Activated CD8-positive, alpha-beta memory T cell treated with anti-CD3 and anti-CD28 coated beads for 36 hours (primary cell): ENCODE data around the gene AMPD2. TPM values are rescaled to one million over a fixed set of nuclear protein-coding genes. Genes with fewer than 3 reads are reported as not detected.

Experiments used
- CTCF ChIA-PET: fragments of 350-600 bp; sonication (Branson Sonifier 250); formaldehyde crosslinking; loops from one replicate; lab custom pipeline; 2021; ENCODE audit warnings: antibody characterized with exemption; lab: Charles Lee
- POLR2A ChIA-PET: fragments of 350-600 bp; sonication (Branson Sonifier 250); formaldehyde crosslinking; loops from one replicate; lab custom pipeline; 2021; ENCODE audit warnings: antibody characterized with exemption; lab: Charles Lee
- total RNA-seq, 2 experiments: library from RNA; stranded (reverse); gene quantifications; one replicate each; pipeline ENCODE4 v1.2.3, GENCODE V29; 2021

AMPD2 gene
- total RNA-seq, 2 experiments from 2014 or later: 82.3 to 101 TPM

GRCh38 chr1:109613361-109614147, 6.1 kb upstream of the AMPD2 start:
- CTCF ChIA-PET: interaction anchor here (0.5 to 1.5 kb wide), 2 partner anchors 27 to 49 kb away, joined by 3 to 4 read pairs; no protein-coding TSS in a partner anchor
- POLR2A ChIA-PET: no interaction called here

- POLR2A ChIA-PET: no interaction called here
- CTCF ChIA-PET: interaction anchor here (1.6 to 1.7 kb wide), 2 partner anchors 12 to 25 kb away, joined by 4 to 5 read pairs; no protein-coding TSS in a partner anchor
These were observed 3.8 kb upstream of the AMPD2 start for GRCh38 chr1:109615879-109616278.

GRCh38 chr1:109616391-109616790, 3.2 kb upstream of the AMPD2 start:
- CTCF ChIA-PET: interaction anchor here (1.6 to 1.7 kb wide), 2 partner anchors 11 to 24 kb away, joined by 4 to 5 read pairs; no protein-coding TSS in a partner anchor

GRCh38 chr1:109617291-109617801, 2.3 kb upstream of the AMPD2 start:
- ChIA-PET CTCF (interaction anchor here (1.6 to 1.7 kb wide), 2 partner anchors 10 to 23 kb away, joined by 4 to 5 read pairs; no protein-coding TSS in a partner anchor), POLR2A (interaction anchor here (0.6 kb wide), 1 partner anchor 191 kb away, joined by 3 read pairs; the partner anchor contains the start of gene PSMA5)

More at GRCh38 chr1:109616391-109616790, 3.2 kb upstream of the AMPD2 start:
- POLR2A ChIA-PET: no interaction called here

- POLR2A ChIA-PET: interaction anchor here (0.5 to 2.6 kb wide), 4 partner anchors 67 to 418 kb away, joined by 3 to 22 read pairs (median 4); partner anchors contain the start of gene GNAI3
- CTCF ChIA-PET: interaction anchor here (0.8 to 2.3 kb wide), 3 partner anchors 21 to 366 kb away, joined by 3 to 7 read pairs (median 4); partner anchors contain the start of gene AHCYL1
These were observed 719 bp upstream of the AMPD2 start for GRCh38 chr1:109618661-109619575.

- ChIA-PET POLR2A (interaction anchor here (0.6 to 2.6 kb wide), 5 partner anchors 13 to 137 kb away, joined by 4 to 22 read pairs (median 4); partner anchors contain the start of gene GNAI3), CTCF (interaction anchor here (0.8 to 2.3 kb wide), 7 partner anchors 19 to 409 kb away, joined by 3 to 12 read pairs (median 3); partner anchors contain the start of genes AHCYL1 and GNAI3)
These were observed 759 bp downstream of the AMPD2 start for GRCh38 chr1:109620401-109620791.

- ChIA-PET CTCF (interaction anchor here (0.5 to 2.3 kb wide), 7 partner anchors 19 to 409 kb away, joined by 3 to 12 read pairs (median 3); partner anchors contain the start of gene GNAI3), POLR2A (interaction anchor here (0.6 to 2.6 kb wide), 3 partner anchors 13 to 75 kb away, joined by 4 to 22 read pairs (median 5); partner anchors contain the start of gene GNAI3)
These were observed 1.2 kb downstream of the AMPD2 start for GRCh38 chr1:109620841-109621286.

GRCh38 chr1:109621379-109622136, 1.9 kb downstream of the AMPD2 start:
- POLR2A ChIA-PET: interaction anchor here (1.2 to 2.6 kb wide), 2 partner anchors 73 kb away, joined by 3 to 22 read pairs; partner anchors contain the start of gene GNAI3
- CTCF ChIA-PET: interaction anchor here (0.5 to 1.4 kb wide), 3 partner anchors 9 to 320 kb away, joined by 3 read pairs; no protein-coding TSS in a partner anchor

- CTCF ChIA-PET: interaction anchor here (0.7 kb wide), 1 partner anchor 8 kb away, joined by 3 read pairs; no protein-coding TSS in a partner anchor
- POLR2A ChIA-PET: interaction anchor here (1.2 kb wide), 1 partner anchor 74 kb away, joined by 3 read pairs; the partner anchor contains the start of gene GNAI3
These were observed 2.7 kb downstream of the AMPD2 start for GRCh38 chr1:109622137-109622892.

- POLR2A ChIA-PET: no interaction called here
- CTCF ChIA-PET: interaction anchor here (1.5 kb wide), 1 partner anchor 90 kb away, joined by 4 read pairs; no protein-coding TSS in a partner anchor
These were observed 3.3 kb downstream of the AMPD2 start for GRCh38 chr1:109622895-109623294.

- ChIA-PET POLR2A (no interaction called here), CTCF (interaction anchor here (0.6 to 1.5 kb wide), 3 partner anchors 17 to 361 kb away, joined by 3 to 4 read pairs (median 4); partner anchors contain the start of gene AHCYL1)
These were observed 4.0 kb downstream of the AMPD2 start for GRCh38 chr1:109623601-109624161.

- ChIA-PET CTCF (interaction anchor here (0.8 to 1.9 kb wide), 4 partner anchors 16 to 361 kb away, joined by 4 to 5 read pairs (median 4); partner anchors contain the start of gene AHCYL1), POLR2A (no interaction called here)
These were observed 4.8 kb downstream of the AMPD2 start for GRCh38 chr1:109624201-109625010.

- ChIA-PET POLR2A (no interaction called here), CTCF (interaction anchor here (0.8 to 1.9 kb wide), 3 partner anchors 15 to 360 kb away, joined by 5 to 6 read pairs (median 5); partner anchors contain the start of gene AHCYL1)
These were observed 5.5 kb downstream of the AMPD2 start for GRCh38 chr1:109625176-109625575.

GRCh38 chr1:109625601-109626560, 6.2 kb downstream of the AMPD2 start:
- POLR2A ChIA-PET: no interaction called here
- CTCF ChIA-PET: interaction anchor here (1.4 to 1.9 kb wide), 3 partner anchors 14 to 359 kb away, joined by 5 to 6 read pairs (median 5); partner anchors contain the start of gene AHCYL1
